ENCODE data around the gene GPR63.
"Not testable (repeated sequence)": the region's sequence is repeated elsewhere in the genome, so short reads cannot be mapped to it uniquely, and the experiment has no call there.

GPR63 gene, protein sequence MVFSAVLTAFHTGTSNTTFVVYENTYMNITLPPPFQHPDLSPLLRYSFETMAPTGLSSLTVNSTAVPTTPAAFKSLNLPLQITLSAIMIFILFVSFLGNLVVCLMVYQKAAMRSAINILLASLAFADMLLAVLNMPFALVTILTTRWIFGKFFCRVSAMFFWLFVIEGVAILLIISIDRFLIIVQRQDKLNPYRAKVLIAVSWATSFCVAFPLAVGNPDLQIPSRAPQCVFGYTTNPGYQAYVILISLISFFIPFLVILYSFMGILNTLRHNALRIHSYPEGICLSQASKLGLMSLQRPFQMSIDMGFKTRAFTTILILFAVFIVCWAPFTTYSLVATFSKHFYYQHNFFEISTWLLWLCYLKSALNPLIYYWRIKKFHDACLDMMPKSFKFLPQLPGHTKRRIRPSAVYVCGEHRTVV
- total RNA-seq: 1.3 to 2.4 (median 1.5) reads per million in 4 experiments

DNA sequence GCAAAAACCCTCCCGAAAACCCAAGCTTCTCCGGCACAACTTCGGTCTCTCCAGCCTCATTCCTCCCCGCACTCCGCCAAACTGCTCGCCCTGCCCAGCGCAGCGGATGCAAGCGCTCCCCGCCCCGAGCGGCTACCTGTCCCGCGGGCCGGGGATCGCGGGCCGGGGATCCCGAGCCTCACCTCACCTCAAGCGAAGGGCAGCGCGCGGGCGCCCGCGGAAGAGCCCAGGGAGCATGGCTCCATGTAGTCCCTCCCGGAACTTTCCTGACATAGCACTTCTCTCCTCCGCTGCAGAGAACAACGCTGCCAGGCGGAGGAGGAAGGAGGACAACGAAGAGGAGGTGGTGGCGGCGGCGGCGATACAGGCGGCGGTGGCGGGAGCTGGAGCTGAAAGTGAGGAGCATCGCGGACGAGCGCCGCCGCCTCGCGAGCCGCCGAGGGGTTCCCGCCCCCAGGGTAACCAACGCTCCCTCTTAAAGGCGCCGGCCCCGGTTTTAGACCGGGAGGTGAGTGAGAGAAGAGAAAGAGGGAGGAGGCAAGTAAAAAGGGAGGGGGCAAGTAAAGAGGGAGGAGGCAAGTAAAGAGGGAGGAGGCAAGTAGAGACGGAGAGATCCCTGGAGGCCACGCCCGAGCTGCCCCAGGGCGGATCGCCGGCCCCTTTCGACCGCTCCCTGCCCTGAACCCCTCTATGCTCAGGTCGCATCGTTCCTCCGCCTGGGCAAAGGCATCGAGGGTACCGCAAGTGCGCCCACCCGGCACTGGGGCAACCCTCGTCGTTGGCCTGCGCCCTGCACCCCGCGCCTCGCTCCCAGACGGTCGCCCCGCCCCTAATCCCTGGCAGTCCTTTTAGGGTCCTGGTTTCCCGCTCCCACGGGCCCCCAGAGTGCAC, at the start of gene GPR63:
Gene GPR63 (minus strand): TSS at position 397 of the 891 bp plus-strand sequence. CDS start 37,746 bp downstream, outside the sequence.
- DNase-seq: peak; percentile 4

DNA sequence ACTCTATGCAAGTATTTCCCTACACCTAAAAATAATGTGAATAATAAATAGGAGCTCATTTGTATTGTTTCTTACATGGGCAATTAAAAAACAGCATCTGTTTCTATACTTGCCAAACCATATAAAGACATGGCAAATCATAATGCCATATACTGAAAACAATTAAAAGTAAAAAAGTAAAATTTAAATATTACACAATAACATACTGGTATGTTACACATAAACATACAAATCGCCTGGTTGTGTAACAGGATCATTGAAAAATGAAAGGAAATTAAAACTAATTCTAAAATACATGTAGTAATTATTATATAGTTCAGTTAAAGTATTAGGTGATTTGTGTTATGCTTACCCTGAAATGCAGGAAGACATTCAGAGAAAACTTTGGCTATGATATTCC, 49.2 kb upstream of the GPR63 start:
- DNase-seq: no peak

DNA sequence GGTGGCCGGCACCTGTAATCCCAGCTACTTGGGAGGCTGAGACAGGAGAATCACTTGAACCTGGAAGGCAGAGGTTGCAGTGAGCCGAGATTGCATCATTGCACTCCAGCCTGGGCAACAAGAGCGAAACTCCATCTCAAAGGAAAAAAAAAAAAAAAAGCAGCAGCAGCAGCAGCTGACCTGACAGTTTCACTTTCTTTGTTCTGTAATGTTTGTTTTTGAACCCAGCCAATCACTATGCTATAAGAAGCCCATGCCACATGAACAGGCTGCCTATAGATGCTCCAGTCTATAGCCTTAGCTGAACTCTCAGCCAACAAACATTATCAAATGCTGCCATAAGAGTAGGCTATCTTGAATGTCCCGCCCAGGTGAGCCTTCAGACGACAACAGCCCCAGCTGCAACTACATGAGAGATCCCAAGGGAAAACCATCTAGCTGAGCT, 47.9 kb upstream of the GPR63 start:
- DNase-seq: not testable (repeated sequence)

DNA sequence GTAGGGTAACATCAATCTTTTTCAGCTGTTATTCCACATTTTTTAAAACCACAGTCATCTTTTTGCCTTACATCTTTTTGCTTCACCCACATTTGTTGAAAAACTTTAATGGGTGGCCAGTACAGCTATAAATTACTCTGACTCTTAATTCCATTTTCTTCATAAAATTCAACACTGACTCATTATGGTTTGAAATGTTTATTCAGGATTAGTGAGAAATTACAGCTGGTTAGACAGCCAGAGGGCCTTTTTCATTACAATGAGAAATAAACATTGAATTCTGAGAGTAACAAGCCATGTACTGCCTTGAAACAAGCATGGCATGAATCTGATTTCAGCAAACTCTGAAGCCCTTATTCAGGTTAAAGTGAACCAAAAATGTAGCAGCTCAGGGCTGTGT, 40.9 kb upstream of the GPR63 start:
- DNase-seq: no peak

DNA sequence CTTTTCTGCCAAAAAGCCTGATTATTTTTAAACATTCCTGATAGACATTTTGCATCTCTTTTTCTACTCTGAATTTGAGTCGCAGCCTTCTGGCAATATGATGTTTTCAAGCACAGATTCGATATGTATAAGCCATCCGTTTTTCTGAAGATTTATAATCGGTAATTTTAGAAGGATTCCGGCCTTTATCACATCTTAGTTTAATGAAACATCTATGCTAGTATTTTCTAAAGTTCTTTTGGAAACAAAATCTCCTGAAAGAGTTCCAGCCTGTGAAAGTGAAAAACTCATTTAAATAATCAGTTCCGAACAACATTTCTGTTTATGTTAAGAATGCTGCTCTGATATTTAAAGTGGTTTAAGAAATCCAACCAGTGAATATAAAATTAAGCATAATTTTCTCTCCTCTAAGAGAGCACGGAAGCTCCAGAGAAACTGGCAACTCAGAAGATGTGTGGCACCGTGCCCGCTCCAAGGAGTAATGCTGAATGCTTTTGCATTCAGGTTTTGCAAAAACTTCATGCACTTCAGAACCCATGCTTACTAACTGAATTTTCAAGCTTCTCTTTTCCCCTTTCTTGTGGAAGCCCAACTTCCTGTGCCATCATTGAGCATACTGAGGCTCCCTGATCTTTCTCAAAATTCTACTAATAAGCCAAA, 39.7 kb upstream of the GPR63 start:
- DNase-seq: no peak

DNA sequence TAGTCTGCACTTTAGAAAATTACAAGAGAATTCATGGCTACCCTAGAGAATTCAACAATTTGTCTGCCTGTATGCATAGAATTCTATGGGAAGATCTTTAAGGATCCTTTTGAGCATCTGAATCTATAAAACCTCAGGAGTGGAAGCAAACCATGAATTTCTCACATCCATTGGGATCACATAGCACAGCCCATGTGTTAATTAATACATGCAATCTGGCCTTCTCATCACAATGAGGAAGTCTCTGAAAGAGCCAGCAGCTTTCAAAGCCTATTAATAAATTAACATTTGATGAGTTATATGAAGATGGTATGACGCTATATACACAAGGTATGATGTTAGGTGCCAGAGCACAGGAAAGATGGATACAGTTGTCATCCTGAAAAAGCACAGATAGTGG, 35.7 kb upstream of the GPR63 start:
- DNase-seq: no peak

DNA sequence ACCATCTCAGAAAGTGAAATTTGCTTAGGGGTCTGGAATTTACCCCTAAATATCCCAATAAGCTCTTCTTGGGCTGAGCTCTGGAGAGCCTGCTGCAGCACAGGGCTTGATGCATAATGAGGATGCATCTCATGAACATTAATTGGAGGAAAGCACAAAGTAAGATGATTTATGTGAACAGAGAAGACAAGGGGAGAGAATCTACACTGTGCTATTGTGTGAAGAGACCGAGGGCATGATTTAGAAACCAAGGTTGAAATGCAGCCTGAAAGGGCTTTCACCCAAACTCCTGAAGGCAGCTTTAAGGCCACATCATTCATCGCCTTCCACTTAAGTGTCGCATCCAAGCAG, 27.8 kb upstream of the GPR63 start:
- no peak for DNase-seq

DNA sequence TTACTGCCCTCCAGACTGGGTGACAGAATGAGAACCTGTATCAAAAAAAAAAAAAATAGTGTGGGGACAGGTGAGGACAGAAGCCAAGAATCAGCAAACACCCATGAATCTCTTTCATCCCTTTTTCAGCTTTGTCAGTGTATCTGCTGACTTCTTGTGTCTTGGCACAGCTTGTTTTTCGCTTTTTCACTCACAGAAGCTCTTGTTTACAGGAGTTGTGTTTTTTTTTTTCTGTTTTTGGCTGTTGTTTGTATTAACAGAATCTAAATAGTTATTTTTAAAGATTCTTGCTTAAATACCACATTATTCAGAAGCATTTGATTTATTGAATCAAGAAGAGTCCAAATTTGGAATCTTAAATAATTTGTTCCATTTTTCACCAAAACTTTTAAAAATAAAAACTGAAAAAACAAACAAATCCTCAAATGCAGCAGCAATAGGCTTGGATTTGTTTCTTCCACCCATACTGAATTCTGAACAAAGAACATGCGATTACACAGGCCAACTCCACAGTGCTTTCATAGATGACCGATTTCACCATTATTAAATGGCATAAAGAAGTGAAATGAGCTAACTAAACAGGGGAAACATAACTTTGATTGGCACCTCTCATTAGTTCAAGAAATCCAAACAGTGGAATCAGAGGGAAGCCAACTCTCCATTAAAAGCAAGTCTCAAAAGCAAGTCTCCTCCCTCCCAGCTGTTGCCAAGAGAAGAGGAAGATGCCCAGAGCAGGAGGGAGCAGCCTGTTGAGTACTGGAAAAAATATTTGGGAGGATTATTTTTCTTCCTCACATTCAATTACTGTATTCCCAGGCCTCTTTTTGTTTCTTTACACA, 27.2 kb upstream of the GPR63 start:
- no peak for DNase-seq

DNA sequence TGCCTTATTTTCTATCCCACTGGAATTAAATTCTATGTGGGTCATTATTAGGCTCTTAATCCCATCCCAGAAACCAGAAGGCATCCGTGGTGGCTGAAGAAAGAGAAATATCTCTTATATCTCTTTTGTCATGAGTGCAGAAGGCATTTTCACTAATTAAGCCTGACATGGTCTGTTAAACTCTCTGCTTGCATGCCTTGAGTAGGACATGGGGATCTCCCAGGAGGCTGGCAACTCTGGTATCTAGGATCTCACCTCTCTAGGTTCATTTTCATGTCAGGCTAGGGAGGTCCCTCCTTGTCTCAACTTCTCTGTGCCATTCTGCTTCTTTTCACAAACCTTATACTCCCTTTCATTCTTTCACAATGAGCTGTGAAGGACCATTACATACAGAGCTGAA, 25.3 kb upstream of the GPR63 start:
- no peak for DNase-seq

DNA sequence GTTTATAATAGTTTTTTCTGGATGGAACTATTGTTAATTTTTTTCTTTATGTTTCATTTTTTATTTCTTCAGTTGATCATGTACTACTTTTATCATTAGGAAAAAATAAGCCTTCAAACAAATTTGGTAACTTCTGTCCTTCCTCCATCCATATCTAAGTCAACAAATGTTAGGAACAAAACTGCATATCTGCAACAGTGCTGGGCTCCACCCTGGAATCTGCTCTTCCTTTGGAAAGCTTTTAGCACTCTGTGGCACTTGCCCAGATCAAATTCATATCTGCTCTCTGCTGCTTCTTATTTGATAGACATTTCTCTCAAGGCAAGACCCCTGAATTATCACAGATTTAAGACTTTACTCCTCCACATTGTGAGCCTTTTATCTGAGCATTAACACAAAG, 24.3 kb upstream of the GPR63 start:
- no peak for DNase-seq

DNA sequence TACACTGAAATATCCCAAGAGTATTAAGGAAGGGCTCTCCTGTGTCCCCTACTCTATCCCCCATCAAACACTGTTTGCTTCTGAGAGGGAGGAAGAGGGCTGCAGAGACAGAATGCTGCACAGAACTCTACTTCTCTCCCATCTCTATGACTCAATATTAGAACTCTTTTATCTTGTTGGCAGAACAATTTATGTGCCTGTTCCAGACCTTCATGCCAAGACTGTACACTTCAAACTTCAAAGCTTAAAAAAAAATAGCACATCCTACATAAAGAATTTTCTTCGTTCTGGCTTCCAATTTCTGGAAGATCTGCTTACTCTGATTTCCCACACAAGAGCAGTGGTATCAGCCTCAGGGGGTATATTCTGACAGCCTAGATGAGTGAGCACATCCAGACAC, 19.6 kb upstream of the GPR63 start:
- DNase-seq: no peak

DNA sequence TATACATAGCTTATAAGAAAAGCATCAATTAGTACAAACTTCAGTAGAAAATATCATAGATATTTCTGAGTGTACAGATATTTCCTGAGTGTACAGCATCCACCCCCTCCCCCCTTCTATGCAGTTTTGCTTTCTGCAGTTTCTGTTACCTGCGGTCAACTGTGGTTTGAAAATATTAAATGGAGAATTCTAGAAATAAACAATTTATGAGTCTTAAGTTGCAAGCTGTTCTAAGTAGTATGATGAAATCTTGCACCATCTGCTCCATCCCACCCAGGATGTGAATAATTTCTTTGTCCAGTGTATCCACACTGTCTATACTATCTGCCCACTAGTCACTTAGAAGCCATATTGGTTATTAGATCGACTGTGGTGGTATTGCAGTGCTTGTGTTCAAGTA, 15.8 kb upstream of the GPR63 start:
- no peak for DNase-seq

DNA sequence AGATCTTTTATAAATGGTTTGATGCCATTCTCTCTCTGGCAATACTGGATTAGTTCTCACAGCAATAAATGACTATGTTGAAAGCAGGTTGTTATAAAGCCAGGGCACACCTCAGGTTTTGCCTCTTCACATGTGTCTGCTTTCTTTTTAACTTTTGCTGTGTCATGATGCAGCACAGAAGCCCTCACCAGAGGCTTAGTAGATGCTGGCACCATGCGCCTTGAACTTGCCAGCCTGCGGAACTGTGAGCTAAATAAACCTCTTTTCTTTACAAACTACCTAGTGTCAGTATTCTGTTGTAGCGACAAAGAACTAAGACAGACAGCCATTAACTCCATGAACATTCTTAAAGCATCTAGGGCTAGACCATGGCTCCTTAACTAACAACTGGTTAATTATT, 15.3 kb upstream of the GPR63 start:
- DNase-seq: no peak

DNA sequence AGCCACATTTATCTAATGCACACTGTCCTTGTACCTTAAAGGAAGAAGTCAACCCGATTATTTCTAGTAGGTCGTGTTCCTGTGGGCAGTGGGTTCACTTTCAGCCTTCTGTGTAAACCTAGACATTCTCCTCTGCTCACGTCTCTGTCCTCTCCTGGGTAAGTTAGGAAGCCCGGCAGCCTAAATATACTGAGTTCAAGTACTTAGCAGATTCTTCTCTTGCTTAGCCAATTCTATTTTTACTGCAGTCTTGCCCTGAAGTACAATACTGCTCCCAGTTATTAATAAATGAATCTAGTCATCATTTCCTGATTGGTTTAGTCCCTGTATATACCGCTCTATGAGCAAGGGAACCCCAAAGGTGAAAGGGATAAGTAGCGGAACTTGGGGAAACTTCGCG, 14.6 kb upstream of the GPR63 start:
- no peak for DNase-seq

DNA sequence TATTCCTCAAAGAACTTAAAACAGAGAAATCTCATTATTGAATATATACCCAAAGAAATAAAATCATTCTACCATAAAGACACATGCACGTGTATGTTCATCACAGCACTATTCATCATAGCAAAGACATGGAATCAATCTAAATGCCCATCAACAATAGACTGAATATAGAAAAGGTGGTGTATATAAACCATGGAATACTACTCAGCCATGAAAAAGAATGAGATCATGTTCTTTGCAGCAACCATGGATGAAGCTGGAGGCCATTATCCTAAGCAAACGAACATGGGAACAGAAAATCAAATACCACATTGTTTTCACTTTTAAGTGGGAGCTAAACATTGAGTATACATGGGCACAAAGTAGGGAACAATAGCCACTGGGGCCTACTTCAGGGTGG, 12.3 kb upstream of the GPR63 start:
- no peak for DNase-seq

DNA sequence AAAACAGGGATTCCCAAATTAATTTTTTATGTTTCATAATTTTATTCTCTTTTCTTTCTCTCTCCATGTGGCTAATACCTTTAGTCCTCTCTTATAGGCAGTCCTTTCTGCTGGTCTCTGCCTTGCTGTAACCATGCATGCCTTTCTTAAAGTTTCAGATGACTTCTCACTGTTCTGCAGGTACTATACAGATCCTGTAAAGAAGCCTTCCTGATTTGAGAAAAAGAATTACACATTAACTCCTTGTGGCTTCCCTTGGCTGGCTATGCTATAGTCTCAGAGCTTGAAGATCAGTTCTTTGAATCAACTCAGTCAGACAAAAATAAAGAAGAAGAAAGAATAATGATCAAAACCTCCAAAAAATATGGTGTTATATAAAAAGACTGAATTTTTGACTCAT, 7.3 kb upstream of the GPR63 start:
- DNase-seq: no peak

DNA sequence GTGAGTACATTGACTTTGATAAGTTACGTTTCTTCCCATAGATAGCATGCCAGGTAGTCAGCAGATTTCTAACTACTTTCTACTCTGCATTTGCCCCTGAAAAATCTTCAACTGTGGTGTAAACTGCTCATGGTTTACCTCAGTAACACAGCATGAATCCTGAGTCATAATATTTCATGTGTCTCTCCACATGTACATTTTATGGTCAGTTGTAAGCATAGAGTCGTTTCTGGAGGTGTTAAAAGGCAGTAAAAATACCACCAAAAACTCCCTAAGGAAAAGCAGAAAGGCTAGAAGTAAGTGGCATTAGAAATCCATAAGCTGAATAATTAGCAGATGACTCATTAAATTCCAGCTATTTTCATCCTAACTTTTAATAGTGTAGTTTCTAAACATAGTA, 4.1 kb upstream of the GPR63 start:
- DNase-seq: no peak

DNA sequence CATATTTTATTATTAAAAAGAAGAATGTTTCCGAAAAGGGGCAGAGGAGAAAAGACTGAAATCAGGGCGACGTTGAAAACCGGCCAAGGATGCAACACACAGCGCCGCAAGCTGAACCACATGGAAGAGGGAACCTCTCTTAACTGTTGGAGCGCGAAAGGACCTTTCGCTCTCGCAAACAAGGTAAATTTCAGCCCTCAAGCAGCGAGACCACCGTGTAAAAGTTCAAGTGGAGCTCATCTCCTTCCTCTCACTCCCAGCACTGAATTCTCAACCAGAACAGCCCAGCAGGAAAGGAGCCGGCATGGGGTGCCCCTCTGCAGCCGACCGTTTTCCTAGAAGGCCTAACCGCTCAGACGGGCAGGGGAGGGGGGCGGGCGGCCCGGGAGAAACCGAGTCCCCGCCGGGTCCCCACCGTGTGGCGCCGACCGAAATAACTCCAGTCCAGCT, 621 bp downstream of the GPR63 start:
- DNase-seq: no peak

DNA sequence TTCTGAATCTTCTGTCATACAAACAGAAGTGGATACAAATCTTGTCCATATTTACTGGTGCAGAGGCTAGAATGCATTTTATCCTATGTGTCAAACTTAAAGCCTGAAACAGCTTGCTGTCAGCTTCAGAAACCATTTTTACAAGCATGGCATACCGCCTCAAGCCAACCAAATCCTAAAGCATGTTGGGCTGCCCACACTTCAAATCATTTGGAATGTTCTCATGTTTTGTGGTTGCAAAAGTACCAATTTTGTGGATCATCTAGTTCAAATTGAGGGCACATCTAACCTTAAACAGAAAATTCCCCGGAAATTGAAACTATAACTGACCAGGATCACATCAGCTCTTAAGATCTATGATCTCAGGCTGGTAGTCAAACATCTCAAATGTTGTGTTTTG, 3.2 kb downstream of the GPR63 start:
- DNase-seq: no peak

DNA sequence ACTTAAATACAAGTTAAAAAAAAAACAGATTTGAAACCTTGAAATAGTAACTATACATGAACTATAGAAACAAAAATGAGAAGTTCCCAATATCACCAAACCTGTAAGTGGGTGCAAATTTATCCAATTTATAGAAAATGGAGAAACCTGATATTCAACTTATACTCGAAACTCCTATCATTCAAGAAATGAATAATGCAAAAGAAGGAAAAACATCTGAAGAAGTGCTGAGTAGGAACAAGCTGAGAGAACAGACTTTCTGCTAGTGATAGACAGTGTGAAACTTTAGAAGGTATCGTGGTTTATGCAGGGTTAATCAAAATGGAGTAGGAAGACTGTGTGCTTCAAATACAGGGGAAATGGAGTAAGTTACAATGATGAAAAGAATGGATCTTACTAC, 4.5 kb downstream of the GPR63 start:
- no peak for DNase-seq

DNA sequence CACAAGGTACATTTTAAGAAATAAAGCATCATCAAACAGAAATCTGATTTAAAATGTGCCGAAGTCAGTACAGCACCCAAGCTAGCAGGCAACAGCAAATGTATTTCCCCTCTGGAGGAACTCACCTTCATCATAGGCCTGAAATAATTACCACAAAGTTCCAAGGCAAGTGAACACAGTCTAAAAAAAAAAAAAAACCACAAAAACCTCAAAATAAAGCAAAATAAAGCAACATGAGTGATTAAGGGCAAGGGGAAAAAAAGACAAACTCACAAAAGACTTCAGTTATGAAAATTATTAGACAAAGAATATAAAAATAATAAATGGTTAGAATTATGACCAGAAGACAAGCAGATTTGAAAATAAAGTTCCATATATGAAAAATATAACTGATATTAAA, 10.4 kb downstream of the GPR63 start:
- DNase-seq: no peak

DNA sequence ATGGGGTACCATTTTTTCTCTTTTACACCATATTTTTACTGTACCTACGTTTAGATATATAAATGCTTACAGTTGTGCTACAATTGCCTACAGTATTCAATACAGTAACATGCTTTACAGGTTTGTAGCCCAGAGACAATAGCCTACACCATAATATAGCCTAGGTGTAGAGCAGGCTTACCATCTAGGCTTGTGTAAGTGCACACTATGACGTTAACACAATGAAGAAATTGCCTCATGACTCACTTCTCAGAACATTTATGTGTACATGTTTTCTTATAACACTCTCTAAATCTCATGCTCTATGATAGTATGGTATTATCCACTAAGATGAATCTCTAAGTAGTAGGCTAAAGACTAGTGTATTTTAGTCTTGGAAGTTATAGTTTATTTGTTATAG, 13.5 kb downstream of the GPR63 start:
- no peak for DNase-seq

Data from effector CD8-positive, alpha-beta T cell (primary cell).